Measurements from ENCODE around the gene HNRNPC. TPM values are rescaled to one million over a fixed set of nuclear protein-coding genes. Genes with fewer than 3 reads are reported as not detected.

The HNRNPC gene
- total RNA-seq: 411 and 489 TPM in 2 replicates

GRCh38 chr14:21269252-21270046, at the start of gene HNRNPC:
TSS of gene HNRNPC (minus strand) at chr14:21269442. CDS start at chr14:21234193, 35,249 bp downstream.

DNA sequence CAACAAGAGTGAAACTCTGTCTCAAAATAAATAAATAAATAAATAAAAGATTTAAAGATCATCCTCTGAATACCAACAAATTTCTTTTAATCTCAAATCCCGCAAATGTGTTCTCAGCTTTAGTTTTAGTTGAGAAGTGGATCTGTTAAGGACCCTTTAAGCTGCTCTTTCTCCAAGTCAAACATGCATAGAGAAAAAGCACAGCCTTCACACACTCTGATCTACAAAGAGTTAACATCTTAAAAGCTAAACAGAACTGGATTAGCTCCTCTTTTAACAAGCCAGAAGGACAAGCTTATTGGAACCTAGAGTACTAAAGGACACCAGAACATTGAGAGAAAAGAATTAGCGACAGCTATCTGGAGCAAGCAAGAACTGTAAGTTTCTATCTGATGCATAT, 10.5 kb upstream of the HNRNPC start, which contains the start of gene RPGRIP1:
Gene RPGRIP1, plus strand, starts transcription at position 301 of the 400 bp plus-strand sequence. CDS start 7,894 bp downstream, outside the sequence.

Other genes with a start within 250 kb of the HNRNPC start
- gene NDRG2, start 244.4 kb downstream of the HNRNPC start, total RNA-seq: 26.8 and 27.2 TPM in 2 replicates
- gene TPPP2, start 239.2 kb downstream of the HNRNPC start, total RNA-seq: not detected in 2 replicates
- not detected in 2 replicates for gene RNASE13, start 234.6 kb downstream of the HNRNPC start, total RNA-seq
- not detected in 2 replicates for gene RNASE7, start 227.1 kb downstream of the HNRNPC start, total RNA-seq
- not detected in 2 replicates for gene RNASE8, start 211.6 kb downstream of the HNRNPC start, total RNA-seq
- gene ARHGEF40, start 199.1 kb downstream of the HNRNPC start, total RNA-seq: 32.8 and 38.5 TPM in 2 replicates
- 8.6 and 17.2 TPM in 2 replicates for gene ZNF219, start 170.8 kb downstream of the HNRNPC start, total RNA-seq
- gene TMEM253, start 168.4 kb downstream of the HNRNPC start, total RNA-seq: not detected in 2 replicates
- gene OR5AU1, start 113.4 kb downstream of the HNRNPC start, total RNA-seq: not detected in 2 replicates
- gene RPGRIP1, start 10.6 kb upstream of the HNRNPC start, total RNA-seq: 0.12 and 0.17 TPM in 2 replicates
- 34.2 and 51.9 TPM in 2 replicates for gene SUPT16H, start 114.6 kb upstream of the HNRNPC start, total RNA-seq
- 31.0 and 38.1 TPM in 2 replicates for gene CHD8, start 186.7 kb upstream of the HNRNPC start, total RNA-seq
- gene RAB2B, start 207.5 kb upstream of the HNRNPC start, total RNA-seq: 16.3 and 21.4 TPM in 2 replicates
- 25.4 and 35.8 TPM in 2 replicates for gene TOX4, start 207.8 kb upstream of the HNRNPC start, total RNA-seq
- 24.4 and 24.5 TPM in 2 replicates for gene METTL3, start 241.9 kb upstream of the HNRNPC start, total RNA-seq

Measured in pericardium fibroblast (primary cell).